HG03354 (cell line): ENCODE measurements around the gene TGFBR3.

Experiments used
- ATAC-seq: cut with Tn5 transposase; IDR thresholded peaks from one replicate; pipeline ENCODE4 v1.9.1; 2021; ENCODE audit warnings: mild to moderate bottlenecking; ENCODE audit not compliant: unreplicated experiment, poor library complexity, severe bottlenecking

The TGFBR3 gene

DNA sequence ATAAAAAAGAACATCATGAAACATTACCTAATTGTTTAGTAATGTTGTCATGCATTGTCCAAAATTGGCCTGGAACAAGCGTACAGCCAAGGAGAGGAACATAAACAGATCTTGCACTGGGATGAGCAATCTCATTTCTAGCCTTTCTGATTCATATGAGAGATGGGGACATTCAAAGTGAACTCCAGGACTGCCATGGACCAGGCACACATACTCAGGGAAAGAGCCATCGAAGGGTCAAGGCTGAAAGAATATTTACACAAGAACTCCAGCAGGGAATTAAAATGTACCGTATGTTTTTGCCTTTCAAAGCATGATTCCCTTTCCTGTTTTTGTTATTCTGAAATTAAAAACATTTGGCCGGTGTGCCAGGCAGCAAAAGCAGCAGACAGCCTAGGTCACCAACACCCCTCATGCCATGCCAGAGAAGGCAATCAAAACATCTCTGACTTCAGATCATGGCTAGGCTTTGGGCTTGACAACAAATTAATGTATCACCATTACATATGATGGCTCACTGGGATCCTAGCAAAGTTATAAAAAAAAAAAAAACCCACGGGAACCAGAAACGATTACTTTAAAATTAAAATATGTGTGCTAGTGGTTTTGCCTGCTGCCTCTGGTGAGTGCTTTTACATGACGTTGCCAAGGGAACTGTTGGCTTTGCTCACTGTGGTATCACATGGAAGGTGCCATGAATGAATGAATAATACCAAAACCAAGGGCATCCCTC, 159.8 kb downstream of the TGFBR3 start:
- no peak for ATAC-seq

DNA sequence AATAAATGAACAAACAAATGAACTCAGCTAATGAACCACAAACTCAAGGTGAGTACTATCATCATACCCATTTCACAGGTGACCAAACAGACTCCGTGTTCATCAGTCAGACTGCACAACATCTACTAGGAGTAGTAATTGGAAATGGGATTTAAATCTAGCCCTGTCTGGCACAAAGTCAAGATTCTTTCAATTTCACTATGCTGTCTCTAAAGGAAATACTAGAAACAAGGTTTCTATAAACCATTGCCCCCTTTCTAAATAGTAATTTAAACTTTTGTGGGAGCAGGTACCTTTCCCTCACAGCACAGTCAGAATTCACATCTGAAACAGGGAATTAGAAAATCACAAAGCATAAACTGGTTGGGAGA, 160.3 kb downstream of the TGFBR3 start:
- ATAC-seq: no peak

DNA sequence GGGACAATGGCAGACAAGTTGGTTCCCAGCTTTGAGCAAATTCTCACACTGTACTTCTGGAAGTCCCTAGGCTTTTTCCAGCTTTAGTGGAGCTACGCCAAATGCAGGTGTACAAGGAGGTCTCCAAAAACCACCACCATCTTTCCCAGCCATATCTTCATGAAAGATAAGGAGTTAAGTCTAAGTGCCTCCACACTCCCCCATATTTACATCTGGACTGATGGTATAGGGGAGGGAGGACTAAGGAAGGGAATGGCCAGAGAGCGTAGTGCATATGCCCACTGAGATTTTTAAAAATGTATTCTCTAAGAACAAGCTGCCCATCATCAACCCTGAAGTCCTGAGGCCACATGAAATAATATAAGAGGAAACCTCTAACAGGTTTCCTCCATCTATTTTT, 161.3 kb downstream of the TGFBR3 start:
- ATAC-seq: no peak

DNA sequence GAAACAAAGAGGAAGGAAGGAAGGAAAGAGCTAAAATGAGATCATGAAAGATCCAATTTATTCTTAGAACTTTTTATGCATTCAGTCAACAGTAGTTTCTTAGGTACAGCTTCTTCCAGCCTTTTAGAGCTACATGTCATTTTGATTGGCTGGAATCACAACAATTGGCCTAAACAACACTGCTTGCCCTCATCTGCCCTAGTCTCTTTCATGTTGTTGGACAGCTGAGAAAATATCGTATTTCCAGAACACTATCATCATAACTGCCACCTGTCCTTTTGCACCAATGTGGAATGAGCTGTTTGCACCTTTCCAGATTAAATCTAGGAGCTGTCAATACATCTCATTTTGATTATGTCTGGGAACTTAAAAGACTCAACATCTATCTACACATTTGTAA, 161.7 kb downstream of the TGFBR3 start:
- ATAC-seq: no peak

DNA sequence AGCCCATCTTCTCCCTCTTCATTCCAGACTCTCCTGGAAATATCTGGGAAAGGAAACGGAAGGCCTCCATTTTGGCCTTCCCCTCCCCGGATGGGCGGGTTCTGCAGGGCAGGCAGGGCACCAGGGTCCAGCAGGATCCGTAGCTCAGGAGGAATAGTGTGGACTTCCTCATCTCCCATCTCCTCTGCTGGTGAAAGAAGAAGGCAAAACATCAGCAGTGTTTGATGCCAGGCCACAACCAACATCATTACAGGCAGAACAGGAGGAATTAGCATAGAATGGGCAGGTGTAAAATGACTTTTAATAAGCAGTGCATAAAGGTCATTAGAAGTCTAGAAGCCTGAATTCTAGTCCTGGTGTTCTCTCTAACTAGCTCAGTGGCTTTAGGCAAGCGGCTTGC, 165.9 kb downstream of the TGFBR3 start:
- ATAC-seq: no peak

DNA sequence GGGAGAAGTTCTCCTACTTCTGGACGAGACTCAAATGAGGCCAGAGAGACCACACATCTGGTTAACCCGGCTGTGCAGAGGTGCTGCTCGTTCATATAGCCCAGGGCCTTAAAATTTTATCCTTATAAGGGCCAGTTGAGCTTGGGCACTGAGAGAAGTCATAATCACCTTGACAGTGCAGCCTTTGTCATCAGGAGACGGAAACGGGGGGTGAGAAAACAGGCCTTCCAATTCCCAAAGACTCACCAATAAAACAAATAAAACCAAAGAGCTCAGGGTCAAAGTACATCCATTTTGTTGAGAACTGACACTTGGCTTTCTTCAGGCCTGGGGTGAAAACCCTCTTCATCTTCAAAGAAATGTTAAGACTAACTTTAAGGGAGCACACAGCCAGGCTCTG, 167.1 kb downstream of the TGFBR3 start:
- ATAC-seq: no peak

DNA sequence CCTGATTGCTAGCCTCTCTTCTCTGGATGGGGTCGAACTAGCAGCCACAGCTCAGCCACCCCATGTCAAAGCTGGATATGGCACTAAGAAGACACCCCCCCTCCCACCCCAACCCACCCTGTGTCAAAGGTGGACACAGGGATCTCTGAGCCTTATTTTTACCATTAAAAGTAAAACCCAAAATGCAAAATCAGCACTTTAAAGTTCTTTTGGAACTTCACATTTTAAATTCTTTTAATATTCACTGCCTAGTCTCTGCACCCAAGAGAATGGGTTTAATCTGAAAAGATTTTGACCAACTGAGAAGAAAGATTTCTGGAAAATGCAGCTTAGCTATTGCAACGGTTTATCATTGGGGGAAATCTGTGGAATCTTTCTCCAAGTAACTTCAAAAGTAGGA, 167.6 kb downstream of the TGFBR3 start:
- no peak for ATAC-seq

DNA sequence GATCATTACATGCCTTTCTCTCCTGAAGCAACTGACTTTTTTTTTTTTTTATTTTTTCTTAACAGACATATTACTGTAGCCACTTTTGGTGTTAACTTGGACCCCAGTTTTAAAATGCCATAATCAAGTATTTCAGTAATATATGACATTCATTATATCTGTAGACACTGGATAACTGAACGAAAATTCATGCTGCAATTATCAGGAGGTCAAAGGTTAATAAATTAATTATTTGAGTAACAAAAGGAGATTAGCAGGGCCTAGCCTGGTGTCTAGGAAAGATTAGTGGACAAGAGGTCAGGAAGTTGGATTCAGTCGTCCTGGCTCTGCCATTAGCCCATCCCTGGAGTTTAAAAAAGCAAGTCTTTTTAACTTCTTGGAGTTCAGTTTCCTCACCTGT, 168.1 kb downstream of the TGFBR3 start:
- no peak for ATAC-seq

DNA sequence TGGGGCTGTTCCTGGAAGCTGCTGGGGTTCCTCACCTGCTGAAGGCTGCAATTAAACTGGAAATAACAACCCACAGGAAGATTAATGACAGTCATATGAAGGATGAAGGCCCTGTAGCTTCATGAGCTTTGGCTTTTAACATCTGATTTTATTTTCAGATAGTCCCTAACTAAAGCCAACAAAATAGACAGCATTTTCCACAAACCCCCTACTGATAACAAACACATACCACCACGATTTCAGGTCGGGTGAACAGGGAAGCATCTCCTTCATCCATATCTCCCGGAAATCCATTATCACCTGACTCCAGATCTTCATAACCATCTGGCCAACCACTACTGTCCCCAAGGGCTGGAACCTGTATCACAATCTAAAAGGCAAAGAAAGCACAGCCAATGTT, 169.6 kb downstream of the TGFBR3 start:
- ATAC-seq: no peak

DNA sequence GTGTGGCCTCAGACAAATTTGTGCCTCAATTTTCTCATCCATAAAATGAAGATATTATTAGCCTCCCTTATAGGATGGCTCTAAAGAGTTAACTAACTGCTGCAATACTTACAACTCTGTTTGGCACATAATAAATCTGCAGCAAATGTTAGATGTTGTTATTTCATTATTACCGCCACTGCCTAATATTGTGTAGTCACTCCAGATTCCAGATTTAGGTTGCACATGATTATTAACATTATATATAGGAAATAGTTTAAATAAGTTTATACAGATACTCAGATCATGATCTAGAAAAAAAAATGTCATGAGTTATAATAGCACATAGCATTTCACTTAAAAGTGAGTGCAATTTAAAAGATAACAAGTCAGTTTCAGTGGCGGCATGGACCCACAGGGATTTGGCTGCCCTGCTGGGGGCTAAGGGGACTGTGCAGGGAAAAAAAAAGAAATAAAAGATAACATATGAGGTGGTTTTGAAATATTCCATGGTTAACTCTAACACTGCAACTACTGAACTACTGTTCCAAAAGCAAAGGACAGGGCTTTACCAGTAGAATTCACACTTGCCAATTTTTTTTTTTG, 170.4 kb downstream of the TGFBR3 start:
- ATAC-seq: no peak

DNA sequence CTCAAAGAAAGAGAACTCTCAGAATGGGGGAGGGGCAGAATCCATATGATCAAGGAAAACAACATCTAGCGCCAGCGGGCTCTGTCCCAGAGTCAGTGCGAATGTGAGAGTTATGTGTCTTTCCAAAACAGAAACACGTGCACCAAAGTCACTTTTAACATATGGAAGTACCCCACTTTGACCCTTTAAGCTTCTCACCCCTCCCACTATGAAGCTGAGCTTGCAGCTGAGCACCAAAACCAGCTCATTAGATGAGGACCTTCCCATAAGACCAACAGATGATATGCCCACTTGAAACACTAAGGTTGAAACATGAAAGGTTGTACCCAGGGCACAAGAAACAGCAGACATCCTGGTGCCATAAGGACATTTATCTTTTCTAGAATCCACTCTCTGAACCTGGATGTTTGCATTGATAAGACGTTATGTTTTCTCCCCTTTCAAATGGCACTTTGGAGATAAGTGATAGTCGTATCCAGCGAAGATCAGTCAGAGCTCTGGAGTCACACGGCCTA, 171.0 kb downstream of the TGFBR3 start:
- no peak for ATAC-seq

DNA sequence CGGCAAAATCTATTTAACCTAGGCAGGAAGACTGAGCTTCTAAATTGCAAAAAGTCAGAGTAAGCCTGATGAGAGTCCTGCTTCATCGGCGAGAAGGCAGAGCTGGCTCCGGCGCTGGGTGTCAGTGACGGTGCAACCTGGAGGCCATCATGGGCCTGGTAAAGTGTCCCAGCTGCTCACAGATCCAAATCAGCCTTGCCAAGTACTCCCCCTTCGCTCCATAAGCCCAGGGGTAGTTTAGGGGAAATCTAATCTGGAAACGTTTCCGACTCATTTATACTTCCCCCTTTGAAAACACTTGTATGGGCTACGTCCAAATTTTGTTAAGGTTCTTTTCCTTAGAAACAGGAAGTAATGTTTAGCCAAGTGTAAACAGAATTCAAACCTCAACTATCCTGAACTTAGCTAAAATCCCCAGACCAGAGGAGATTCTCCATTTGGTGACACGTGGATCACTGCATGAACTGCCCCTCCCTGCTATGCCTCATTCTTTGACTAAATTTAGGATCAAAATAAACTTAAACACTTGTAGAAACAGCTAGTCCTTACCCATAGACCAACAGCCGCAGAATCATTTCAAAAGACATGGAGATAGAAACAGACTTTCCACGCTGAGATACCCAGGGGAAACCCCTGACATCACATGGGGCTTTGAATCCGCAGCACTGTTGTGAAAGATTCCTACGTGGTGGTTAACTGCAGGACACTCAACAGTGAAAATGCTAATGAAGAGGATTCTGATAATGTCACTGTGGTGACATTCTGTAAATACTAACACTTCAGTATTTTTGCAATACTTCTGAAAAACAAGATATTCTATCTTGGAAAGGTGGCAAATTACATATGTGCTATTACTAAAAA, 172.7 kb downstream of the TGFBR3 start:
- no peak for ATAC-seq

DNA sequence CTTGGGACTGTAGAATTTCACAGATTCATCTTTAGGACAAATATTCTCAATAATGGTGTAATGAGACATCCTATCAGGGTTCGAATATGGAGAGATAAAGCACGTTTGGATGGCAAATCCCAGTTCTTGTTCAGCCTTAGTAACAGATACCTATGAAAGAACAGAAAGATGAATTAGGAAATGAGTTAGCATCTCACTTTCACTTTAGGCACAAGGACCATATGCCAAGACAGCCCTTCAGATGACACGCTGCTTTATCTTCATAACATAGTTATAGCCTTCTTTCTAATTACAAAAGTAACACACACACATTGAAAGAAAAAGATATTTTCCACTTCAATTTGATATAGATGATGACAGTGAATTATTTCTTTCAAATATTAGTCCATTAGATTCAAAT, 173.6 kb downstream of the TGFBR3 start:
- ATAC-seq: no peak

DNA sequence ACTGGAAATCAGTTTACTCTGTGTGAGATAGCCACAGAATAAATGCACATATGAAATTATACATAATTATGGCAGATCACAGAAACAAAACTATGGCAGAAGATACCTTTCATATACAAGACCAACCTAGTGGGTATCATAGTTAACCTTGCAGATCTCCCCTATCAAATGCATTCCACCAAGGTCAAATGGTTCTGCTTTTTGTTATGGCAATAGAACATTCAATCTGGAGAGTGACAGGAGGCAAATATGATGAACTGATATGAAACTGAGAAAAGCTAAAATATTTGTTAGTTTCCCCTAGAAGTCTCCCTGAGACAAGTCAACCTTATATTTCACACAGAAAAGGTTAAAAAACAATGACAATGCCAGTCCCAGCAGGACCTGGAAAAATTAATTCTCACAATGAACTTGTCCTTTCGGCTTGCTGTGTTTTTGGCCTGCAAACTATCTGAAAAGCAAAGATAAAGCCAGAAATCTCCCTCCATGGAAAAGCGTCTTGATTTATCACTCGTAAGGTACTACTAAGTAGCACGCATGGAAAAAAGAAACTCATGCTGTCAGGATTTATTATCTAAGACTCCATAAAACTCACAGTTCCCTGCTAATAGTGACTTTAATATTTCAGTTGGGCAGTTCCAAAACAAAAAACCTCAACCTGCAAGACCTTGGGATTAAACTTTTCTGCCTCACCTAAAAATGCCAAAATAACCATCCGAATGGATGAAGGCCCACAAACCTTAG, 174.3 kb downstream of the TGFBR3 start:
- ATAC-seq: no peak

DNA sequence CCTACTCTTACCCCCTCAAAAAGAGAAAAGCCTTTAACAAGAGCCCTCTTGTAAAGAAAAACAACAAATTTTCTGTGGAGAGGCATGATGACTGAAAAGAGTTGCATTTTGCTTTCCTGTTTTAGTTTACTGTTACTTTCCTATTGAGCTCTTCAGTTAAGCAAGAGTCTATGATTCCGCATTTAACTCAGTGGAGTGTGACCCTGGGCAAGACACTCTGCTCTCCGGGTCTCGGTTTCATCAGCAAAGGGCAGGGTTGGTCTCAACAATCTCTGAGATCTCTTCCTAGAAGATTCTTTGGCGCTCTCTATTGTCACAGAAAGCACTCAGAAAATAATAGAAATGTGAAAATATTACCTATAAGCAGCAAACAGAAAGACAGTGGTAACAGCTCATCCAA, 175.7 kb downstream of the TGFBR3 start:
- no peak for ATAC-seq

DNA sequence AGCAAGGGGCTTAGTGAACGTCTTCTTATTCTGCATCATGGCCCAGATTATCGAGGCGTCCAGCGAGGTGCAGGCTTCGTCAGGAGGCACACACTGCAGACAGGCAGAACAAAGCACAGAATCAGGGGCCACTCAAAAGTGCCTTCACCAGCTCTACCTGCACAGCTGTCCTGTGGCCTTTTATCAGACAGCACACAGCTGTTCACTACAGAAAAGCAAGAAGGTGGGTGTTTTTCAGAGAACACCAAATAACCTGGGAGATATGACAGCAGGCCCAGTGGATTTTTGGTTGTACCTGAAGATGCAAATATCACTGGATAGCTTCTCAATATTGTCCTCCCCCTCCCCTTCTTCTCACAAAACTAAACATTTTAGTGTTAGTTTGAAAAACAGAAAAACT, 177.3 kb downstream of the TGFBR3 start:
- ATAC-seq: no peak

DNA sequence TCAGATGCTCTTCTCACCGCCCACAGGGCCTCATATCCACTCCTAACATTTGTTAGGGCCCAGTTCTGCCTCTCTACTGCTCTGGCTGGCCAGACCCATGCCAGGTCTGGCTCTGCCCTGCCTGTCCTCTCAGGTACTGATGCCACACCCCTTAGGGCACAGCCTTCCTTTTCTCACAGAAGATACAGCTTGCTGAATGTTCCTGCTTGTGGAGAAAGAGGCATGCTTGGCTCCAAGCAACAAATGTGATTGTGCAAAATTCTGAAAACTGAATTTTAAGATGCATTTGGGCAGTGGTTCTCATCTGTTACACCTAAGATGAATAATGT, 178.1 kb downstream of the TGFBR3 start:
- no peak for ATAC-seq

DNA sequence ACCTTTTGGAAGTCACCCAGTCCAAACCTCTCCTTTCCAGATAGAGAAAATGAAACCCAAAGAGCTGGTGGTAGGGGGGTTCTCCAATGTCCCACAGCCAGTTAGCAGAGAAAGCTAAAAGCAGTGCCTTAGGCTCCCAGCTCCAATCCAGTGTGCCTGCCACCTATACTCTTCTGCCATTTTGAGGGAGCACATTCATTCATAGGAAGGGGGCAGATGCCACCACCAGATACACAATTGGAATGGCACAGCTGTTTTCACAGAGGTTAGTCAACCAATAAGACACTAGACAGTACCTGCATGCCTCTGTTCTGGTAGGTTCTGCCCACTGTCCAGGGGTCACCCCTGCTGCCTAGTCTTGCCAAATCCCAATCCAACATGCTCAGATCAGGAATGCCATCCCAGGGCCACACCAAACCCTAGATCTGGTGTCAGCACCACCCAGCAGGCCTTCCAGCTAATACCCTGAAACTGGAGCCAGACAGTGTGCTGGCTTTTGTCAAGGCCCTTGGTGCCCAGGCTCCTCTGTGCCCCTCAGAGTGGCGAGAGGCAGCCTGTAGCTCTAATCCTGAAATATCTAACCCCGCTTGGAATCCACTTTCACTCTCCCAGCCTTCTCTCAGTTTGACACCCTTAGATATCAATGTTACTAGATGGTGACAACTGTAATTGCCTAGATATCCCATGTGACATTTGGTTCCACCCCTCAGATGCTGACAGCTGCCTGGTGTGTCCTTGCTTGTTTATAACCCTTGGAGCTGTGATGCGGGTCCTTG, 178.6 kb downstream of the TGFBR3 start:
- ATAC-seq: no peak

DNA sequence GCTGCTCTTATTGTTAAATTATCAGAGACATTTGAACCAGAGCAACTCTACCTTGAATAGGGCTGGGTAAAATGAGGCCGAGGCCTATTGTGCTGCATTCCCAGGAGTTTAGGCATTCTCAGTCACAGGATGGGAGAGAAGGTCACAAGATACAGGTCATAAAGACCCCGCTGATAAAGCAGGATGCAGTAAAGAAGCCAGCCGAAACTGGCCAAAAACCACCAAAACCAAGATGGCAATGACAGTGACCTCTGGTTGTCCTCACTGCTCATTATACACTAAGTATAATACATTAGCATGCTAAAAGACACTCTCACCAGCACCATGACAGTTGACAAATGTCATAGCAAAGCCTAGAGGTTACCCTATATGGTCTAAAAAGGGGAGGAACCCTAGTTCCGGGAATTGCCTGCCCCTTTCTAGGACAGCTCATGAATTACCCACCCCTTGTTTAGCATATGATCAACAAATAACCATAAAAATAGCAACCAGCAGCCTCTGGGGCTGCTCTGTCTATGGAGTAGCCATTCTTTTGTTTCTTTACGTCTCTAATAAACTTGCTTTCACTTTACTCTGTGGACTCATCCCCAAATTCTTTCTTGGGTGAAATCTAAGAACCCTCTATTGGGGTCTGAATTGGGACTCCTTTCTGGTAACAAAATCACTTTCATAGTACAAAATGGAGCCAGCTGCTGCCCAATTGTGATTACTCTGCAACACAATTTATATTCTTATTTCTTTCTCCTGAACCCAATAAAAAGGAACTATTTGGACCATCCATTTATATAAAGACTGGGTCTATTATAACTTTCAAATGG, 179.6 kb downstream of the TGFBR3 start:
- ATAC-seq: no peak
